Hepatocyte (in vitro differentiated cells): Measurements from ENCODE around the gene PCDHA4. TPM values are rescaled to one million over a fixed set of nuclear protein-coding genes. Genes with fewer than 3 reads are reported as not detected.
"Not testable (repeated sequence)": the region's sequence is repeated elsewhere in the genome, so short reads cannot be mapped to it uniquely, and the experiment has no call there.

Experiments used
- DNase-seq: peaks from one replicate; pipeline ENCODE4 v3.0.0-alpha.2; 2016; ENCODE audit warnings: low spot score
- H2AFZ ChIP-seq: fragments of 200-600 bp; sonication (generic); 2 replicates; pipeline ENCODE4 v1.6.0; 2016; ENCODE audit warnings: antibody characterized with exemption, mild to moderate bottlenecking
- H3K27ac ChIP-seq: fragments of 200-600 bp; sonication (generic); 2 replicates; pipeline ENCODE4 v1.5.1; 2016; ENCODE audit warnings: mild to moderate bottlenecking
- H3K27me3 ChIP-seq: fragments of 200-600 bp; sonication (generic); 2 replicates; pipeline ENCODE4 v1.6.1; 2016
- H3K36me3 ChIP-seq: fragments of 200-600 bp; sonication (generic); replicated peaks from 2 replicates; pipeline ENCODE4 v1.5.1; 2016; ENCODE audit warnings: low read depth; ENCODE audit not compliant: insufficient read depth
- H3K4me1 ChIP-seq: fragments of 200-600 bp; sonication (generic); 2 replicates; pipeline ENCODE4 v1.5.1; 2016; ENCODE audit warnings: mild to moderate bottlenecking, moderate library complexity; ENCODE audit not compliant: insufficient read depth
- H3K4me2 ChIP-seq: fragments of 200-600 bp; sonication (generic); 2 replicates; pipeline ENCODE4 v1.6.0; 2016
- H3K4me3 ChIP-seq: fragments of 200-600 bp; sonication (generic); 2 replicates; pipeline ENCODE4 v1.5.1; 2016; ENCODE audit warnings: mild to moderate bottlenecking
- H3K79me2 ChIP-seq: fragments of 200-600 bp; sonication (generic); 2 replicates; pipeline ENCODE4 v1.6.0; 2017; ENCODE audit warnings: mild to moderate bottlenecking
- H3K9me2 ChIP-seq: fragments of 200-600 bp; sonication (generic); replicated peaks from 2 replicates; pipeline ENCODE4 v1.6.0; 2017; ENCODE audit warnings: mild to moderate bottlenecking; ENCODE audit not compliant: insufficient read depth
- H3K9me3 ChIP-seq: fragments of 200-600 bp; sonication (generic); 2 replicates; pipeline ENCODE4 v1.5.1; 2016; ENCODE audit warnings: low read depth, mild to moderate bottlenecking
- H4K20me1 ChIP-seq: fragments of 200-600 bp; sonication (generic); 2 replicates; pipeline ENCODE4 v1.6.0; 2016; ENCODE audit warnings: mild to moderate bottlenecking; ENCODE audit not compliant: insufficient read depth, poor library complexity, severe bottlenecking
- CTCF ChIP-seq: fragments of 200-600 bp; sonication (generic); IDR thresholded peaks from 2 replicates; pipeline ENCODE4 v1.5.1; 2016; ENCODE audit warnings: antibody characterized with exemption, mild to moderate bottlenecking; ENCODE audit not compliant: poor library complexity
- EZH2 ChIP-seq: fragments of 200-600 bp; sonication (generic); IDR thresholded peaks from 2 replicates; pipeline ENCODE4 v1.6.1; 2016; ENCODE audit warnings: antibody characterized with exemption, mild to moderate bottlenecking, borderline replicate concordance
- EZH2phosphoT487 ChIP-seq: fragments of 200-600 bp; sonication (generic); IDR thresholded peaks from one replicate; pipeline ENCODE4 v1.6.1; 2018; ENCODE audit warnings: antibody characterized with exemption, mild to moderate bottlenecking, low read depth, moderate library complexity; ENCODE audit not compliant: unreplicated experiment, severe bottlenecking
- WGBS: methylation state at CpG from one replicate; pipeline ENCODE4 v1.1.6; 2016; ENCODE audit warnings: low lambda C conversion rate; ENCODE audit errors: missing lambda C conversion rate; 5-methylcytosine and 5-hydroxymethylcytosine counted together
- polyA plus RNA-seq: library from polyadenylated mRNA; unstranded; fragments of >200 nt; fragmentation: Nextera tagmentation; extraction: Ambion mirVana; gene quantifications from 2 replicates; pipeline ENCODE4 v1.2.1, GENCODE V29; 2016
- total RNA-seq: library from RNA; depleted of rRNA; stranded (reverse); fragments of >200 nt; gene quantifications from 2 replicates; pipeline ENCODE4 v1.2.3, GENCODE V29; 2014

The PCDHA4 gene
- total and polyA plus RNA-seq, 2 experiments from 2014 or later = 9.1 to 30.0 TPM

GRCh38 chr5:140780512-140780911 lies 26.4 kb upstream of the PCDHA4 start:
- no peaks in the 10 kb centered on the region for H3K79me2 ChIP-seq
- 84% methylated on average over 1 of the region's 1 CpG for WGBS
- no peaks in the 10 kb centered on the region for H3K27me3 ChIP-seq
- TF ChIP-seq EZH2 = no peak
- no peak for TF ChIP-seq CTCF
- TF ChIP-seq EZH2phosphoT487 = no peak
- no peak overlapping the region for H3K27ac ChIP-seq
- no peak for DNase-seq
- no peaks in the 10 kb centered on the region for H4K20me1 ChIP-seq
- no peak overlapping the region for H2AFZ ChIP-seq
- no peaks in the 10 kb centered on the region for H3K4me1 ChIP-seq
- no peak overlapping the region for H3K4me2 ChIP-seq
- H3K9me3 ChIP-seq = peaks cover 5% of the 10 kb centered on the region
- H3K4me3 ChIP-seq = no peak overlapping the region
- H3K9me2 ChIP-seq = no peaks in the 10 kb centered on the region
- no peaks in the 10 kb centered on the region for H3K36me3 ChIP-seq

GRCh38 chr5:140785905-140786686 lies 20.8 kb upstream of the PCDHA4 start, which contains the start of gene PCDHA1:
PCDHA1 (plus strand) TSS chr5:140786140.
- TF ChIP-seq EZH2phosphoT487 (no peak), CTCF (no peak), EZH2 (no peak)

GRCh38 chr5:140787422-140787821 lies 19.4 kb upstream of the PCDHA4 start:
- not testable (repeated sequence) for H3K4me3 ChIP-seq, H4K20me1 ChIP-seq, H3K4me1 ChIP-seq, H3K4me2 ChIP-seq, H3K27me3 ChIP-seq, H3K9me3 ChIP-seq, H3K27ac ChIP-seq, H3K9me2 ChIP-seq, H3K79me2 ChIP-seq, H3K36me3 ChIP-seq, DNase-seq, H2AFZ ChIP-seq
- 98% methylated on average over 44 of the region's 44 CpGs for WGBS

More at GRCh38 chr5:140785905-140786686, 20.8 kb upstream of the PCDHA4 start, which contains the start of gene PCDHA1:
- no peaks in the 10 kb centered on the region for H3K79me2 ChIP-seq
- 88% methylated on average over 29 of the region's 29 CpGs for WGBS
- no peaks in the 10 kb centered on the region for H4K20me1 ChIP-seq
- H3K36me3 ChIP-seq = no peaks in the 10 kb centered on the region
- no peaks in the 10 kb centered on the region for H3K9me2 ChIP-seq
- DNase-seq = no peak
- no peak within 1 kb of the TSS for H3K4me2 ChIP-seq
- H3K27me3 ChIP-seq = no peaks in the 10 kb centered on the region
- H2AFZ ChIP-seq = no peak within 1 kb of the TSS
- no peak within 1 kb of the TSS for H3K27ac ChIP-seq
- H3K4me1 ChIP-seq = no peaks in the 10 kb centered on the region
- H3K9me3 ChIP-seq = peaks cover 5% of the 10 kb centered on the region
- no peak within 1 kb of the TSS for H3K4me3 ChIP-seq

GRCh38 chr5:140787849-140788504 lies 18.9 kb upstream of the PCDHA4 start:
- H2AFZ ChIP-seq, H3K4me1 ChIP-seq, H3K4me3 ChIP-seq, DNase-seq, H3K27ac ChIP-seq, H3K9me2 ChIP-seq, H3K36me3 ChIP-seq, H3K79me2 ChIP-seq, H3K27me3 ChIP-seq, H4K20me1 ChIP-seq, H3K4me2 ChIP-seq: not testable (repeated sequence)
- peaks cover 11% of the 10 kb centered on the region for H3K9me3 ChIP-seq
- 98% methylated on average over 61 of the region's 70 CpGs for WGBS
